ENCODE data around the gene ACOT7. TPM values are rescaled to one million over a fixed set of nuclear protein-coding genes. Genes with fewer than 3 reads are reported as not detected.

Gene ACOT7
- total and polyA plus RNA-seq, 11 donors = 5.7 to 38.9 (median 12.6) TPM

DNA sequence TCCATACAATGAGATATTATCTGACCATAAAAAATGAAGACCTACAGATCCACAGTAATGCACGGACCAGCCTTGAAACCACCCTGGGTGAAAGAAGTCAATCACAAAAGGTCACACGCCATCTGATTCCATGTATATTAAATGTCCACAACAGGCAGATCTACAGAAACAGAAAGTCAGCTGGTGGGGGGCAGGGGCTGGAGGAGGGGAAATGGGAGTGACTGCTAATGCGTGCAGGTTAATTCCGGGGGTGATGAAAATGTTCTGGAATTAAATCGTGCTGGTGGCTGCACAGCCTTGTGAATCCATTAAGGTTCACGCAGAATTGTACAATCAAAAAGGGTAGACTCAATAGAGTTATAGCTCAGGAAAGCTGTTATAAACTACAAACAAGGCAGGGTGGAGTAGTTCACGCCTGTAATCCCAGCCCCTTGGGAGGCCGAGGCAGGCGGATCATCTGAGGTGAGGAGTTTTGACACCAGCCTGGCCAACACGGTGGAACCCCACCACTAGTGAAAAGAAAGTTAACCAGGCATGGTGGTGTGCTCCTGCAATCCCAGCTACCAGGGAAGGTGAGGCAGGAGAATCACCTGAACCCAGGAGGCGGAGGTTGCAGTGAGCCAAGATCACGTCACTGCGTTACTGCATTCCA lies 32.3 kb downstream of the ACOT7 start:
- Histone ChIP-seq H3K4me3 (no peak overlapping the region), H3K36me3 (no peaks in the 10 kb centered on the region), H3K9me3 (no peaks in the 10 kb centered on the region), H3K27me3 (no peaks in the 10 kb centered on the region), H3K4me1 (peaks cover 6 to 36% (median 29%) of the 10 kb centered on the region in 12 donors), H3K27ac (no peak overlapping the region)
- TF ChIP-seq, protein P1, sequence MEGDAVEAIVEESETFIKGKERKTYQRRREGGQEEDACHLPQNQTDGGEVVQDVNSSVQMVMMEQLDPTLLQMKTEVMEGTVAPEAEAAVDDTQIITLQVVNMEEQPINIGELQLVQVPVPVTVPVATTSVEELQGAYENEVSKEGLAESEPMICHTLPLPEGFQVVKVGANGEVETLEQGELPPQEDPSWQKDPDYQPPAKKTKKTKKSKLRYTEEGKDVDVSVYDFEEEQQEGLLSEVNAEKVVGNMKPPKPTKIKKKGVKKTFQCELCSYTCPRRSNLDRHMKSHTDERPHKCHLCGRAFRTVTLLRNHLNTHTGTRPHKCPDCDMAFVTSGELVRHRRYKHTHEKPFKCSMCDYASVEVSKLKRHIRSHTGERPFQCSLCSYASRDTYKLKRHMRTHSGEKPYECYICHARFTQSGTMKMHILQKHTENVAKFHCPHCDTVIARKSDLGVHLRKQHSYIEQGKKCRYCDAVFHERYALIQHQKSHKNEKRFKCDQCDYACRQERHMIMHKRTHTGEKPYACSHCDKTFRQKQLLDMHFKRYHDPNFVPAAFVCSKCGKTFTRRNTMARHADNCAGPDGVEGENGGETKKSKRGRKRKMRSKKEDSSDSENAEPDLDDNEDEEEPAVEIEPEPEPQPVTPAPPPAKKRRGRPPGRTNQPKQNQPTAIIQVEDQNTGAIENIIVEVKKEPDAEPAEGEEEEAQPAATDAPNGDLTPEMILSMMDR (IDR thresholded peaks at IDR 0.05) = no peak
- TF ChIP-seq POLR2A (IDR thresholded peaks at IDR 0.05) = no peak
- ATAC-seq (no peak), DNase-seq (peak in 2 of 5 donors; percentile 7 to 16)
- WGBS, 4 donors = 85 to 92% (median 88%) methylated on average over 13 of the region's 13 CpGs
- intact Hi-C loops (cut with DNase I) = loop anchor here in 5 of 10 donors (5.0 kb wide), 3 partner anchors 41 to 76 kb away; no protein-coding TSS in a partner anchor

DNA sequence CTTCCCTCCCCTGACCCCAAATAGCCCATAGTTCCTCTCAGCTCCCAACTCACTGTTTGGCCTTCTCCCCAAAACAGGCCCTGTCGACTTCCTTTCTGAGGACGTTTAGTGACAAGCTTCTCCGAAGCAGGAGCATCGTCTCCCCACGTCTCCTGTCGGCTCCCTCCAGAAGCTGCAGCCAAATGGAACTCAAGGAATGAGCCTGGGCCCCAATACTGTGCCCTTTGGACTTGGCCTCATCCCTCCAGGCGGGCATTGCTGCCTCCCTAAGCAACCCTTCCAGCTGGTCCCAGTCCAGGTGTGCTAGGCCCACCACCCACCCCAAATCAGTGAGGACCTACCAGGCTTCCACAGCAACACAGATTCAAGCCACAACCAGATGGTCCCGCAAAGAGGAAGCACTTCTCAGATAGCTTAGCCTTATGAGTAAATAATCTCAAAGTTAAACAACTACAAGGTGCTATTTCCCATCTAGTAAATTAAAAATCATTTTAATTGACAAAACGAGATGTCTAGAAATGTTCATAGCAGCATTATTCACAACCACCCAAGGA lies 33.0 kb downstream of the ACOT7 start:
- no peak overlapping the region for H3K4me3 ChIP-seq
- TF ChIP-seq, protein P1 (IDR thresholded peaks at IDR 0.05) = no peak
- TF ChIP-seq POLR2A (IDR thresholded peaks at IDR 0.05) = no peak
- H3K27me3 ChIP-seq = no peaks in the 10 kb centered on the region
- ATAC-seq (no peak), DNase-seq (peak in 1 of 5 donors; percentile 10)
- H3K36me3 ChIP-seq = no peaks in the 10 kb centered on the region
- peak overlapping the region in 11 of 12 donors; percentile 65 to 89 (median 77) for H3K27ac ChIP-seq
- WGBS, 4 donors = 69 to 81% (median 79%) methylated on average over 9 of the region's 9 CpGs
- intact Hi-C loops (cut with DNase I) = loop anchor here in 5 of 10 donors (5.0 kb wide), 3 partner anchors 42 to 77 kb away; no protein-coding TSS in a partner anchor
- peaks cover 6 to 36% (median 29%) of the 10 kb centered on the region in 12 donors for H3K4me1 ChIP-seq
- H3K9me3 ChIP-seq = no peaks in the 10 kb centered on the region

DNA sequence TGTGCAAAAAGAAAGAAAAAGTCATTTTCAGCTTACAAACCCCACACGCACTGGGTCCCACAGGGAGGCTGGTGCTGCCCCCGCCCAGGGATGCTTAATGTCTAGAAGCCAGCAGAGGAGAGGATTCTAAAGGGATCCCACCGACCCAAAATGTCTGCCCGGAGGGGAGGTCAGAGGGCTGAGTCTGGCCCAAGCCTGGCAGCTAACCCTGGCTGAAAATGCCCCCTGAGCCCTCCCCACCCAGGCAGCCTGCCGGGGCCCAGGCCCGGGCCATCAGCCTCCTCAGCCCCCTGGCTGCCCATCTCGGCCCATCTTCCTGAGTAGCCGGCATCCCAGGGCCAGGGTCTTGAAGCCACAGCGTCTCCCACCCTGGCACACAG lies 33.5 kb downstream of the ACOT7 start:
- DNase-seq (peak in 1 of 5 donors; percentile 21), ATAC-seq (no peak)
- H3K27ac ChIP-seq = peak overlapping the region in 11 of 12 donors; percentile 65 to 89 (median 77)
- TF ChIP-seq POLR2A (IDR thresholded peaks at IDR 0.05) = no peak
- TF ChIP-seq, protein P1 (IDR thresholded peaks at IDR 0.05) = no peak
- WGBS, 4 donors = 74 to 81% (median 80%) methylated on average over 9 of the region's 9 CpGs
- peaks cover 6 to 36% (median 29%) of the 10 kb centered on the region in 12 donors for H3K4me1 ChIP-seq
- intact Hi-C loops (cut with DNase I) = loop anchor here in 5 of 10 donors (5.0 kb wide), 3 partner anchors 42 to 77 kb away; no protein-coding TSS in a partner anchor
- no peaks in the 10 kb centered on the region for H3K27me3 ChIP-seq
- no peak overlapping the region for H3K4me3 ChIP-seq
- H3K9me3 ChIP-seq = no peaks in the 10 kb centered on the region
- H3K36me3 ChIP-seq = no peaks in the 10 kb centered on the region
